DND-41 (cell line): ENCODE data around the gene PTPRK.

Experiments
- EZH2 ChIP-seq: IDR thresholded peaks from 3 replicates; pipeline ENCODE4 v1.6.1; 2012; ENCODE audit warnings: borderline replicate concordance, low read depth, mild to moderate bottlenecking, moderate library complexity, low read length, inconsistent platforms; ENCODE audit not compliant: severe bottlenecking
- TF ChIP-seq, protein P1 (sequence below): IDR thresholded peaks from 2 replicates; pipeline ENCODE4 v1.5.1; 2012; ENCODE audit warnings: borderline replicate concordance, low read length, moderate library complexity, mild to moderate bottlenecking; ENCODE audit not compliant: poor library complexity, severe bottlenecking; ENCODE audit errors: extremely low read depth

DNA sequence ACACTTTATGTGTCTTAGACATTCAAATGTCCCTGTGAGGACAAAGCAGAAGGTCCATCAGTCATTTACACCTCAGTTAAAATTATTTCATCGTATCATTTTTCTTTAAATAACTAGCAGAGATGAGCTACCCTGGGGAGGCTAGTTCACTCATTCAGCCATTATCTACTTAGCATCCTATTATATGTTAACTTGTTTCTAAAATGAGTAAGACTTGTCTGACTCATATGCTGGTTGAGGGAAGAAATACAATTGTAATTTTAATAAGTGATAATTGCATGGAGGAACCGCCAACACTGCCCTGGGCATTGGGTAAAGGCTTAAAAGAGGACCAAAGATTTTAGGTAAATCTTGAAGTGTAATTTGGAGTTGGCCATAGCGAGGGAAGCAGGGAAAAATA is 12.4 kb upstream of the PTPRK start:
- TF ChIP-seq, protein P1, sequence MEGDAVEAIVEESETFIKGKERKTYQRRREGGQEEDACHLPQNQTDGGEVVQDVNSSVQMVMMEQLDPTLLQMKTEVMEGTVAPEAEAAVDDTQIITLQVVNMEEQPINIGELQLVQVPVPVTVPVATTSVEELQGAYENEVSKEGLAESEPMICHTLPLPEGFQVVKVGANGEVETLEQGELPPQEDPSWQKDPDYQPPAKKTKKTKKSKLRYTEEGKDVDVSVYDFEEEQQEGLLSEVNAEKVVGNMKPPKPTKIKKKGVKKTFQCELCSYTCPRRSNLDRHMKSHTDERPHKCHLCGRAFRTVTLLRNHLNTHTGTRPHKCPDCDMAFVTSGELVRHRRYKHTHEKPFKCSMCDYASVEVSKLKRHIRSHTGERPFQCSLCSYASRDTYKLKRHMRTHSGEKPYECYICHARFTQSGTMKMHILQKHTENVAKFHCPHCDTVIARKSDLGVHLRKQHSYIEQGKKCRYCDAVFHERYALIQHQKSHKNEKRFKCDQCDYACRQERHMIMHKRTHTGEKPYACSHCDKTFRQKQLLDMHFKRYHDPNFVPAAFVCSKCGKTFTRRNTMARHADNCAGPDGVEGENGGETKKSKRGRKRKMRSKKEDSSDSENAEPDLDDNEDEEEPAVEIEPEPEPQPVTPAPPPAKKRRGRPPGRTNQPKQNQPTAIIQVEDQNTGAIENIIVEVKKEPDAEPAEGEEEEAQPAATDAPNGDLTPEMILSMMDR, result no peak
- TF ChIP-seq EZH2, result no peak
